ENCODE data around the gene SAFB. TPM values are rescaled to one million over a fixed set of nuclear protein-coding genes. Genes with fewer than 3 reads are reported as not detected.

The SAFB gene
- total and polyA plus RNA-seq, 2 experiments from 2014 or later = 36.5 to 49.4 TPM

GRCh38 chr19:5590151-5590864, 32.6 kb upstream of the SAFB start:
- in situ Hi-C loops (cut with MboI) = no loop called here
- no peak overlapping the region for H2AFZ ChIP-seq
- H3K4me1 ChIP-seq (ENCODE audit: insufficient read depth) = no peaks in the 10 kb centered on the region
- H3K9ac ChIP-seq = no peak overlapping the region
- no peak overlapping the region for H3K4me3 ChIP-seq
- DNase-seq = no peak
- H3K27ac ChIP-seq = no peak overlapping the region
- H3K9me2 ChIP-seq (ENCODE audit: insufficient read depth) = no peaks in the 10 kb centered on the region
- no peaks in the 10 kb centered on the region; the same call in 1 of the 2 replicates for H3K79me2 ChIP-seq (ENCODE audit: insufficient read depth)
- WGBS, 2 experiments (ENCODE audit: low coverage in 1 of 2, low lambda C conversion rate in 2 of 2, missing lambda C conversion rate in 2 of 2) = 93 to 95% methylated on average over 22 of the region's 22 CpGs
- H3K36me3 ChIP-seq (ENCODE audit: low read depth) = peaks cover 19% of the 10 kb centered on the region; the same call in 1 of the 2 replicates
- H4K20me1 ChIP-seq (ENCODE audit: insufficient read depth) = no peaks in the 10 kb centered on the region
- H3K9me3 ChIP-seq (ENCODE audit: low read depth) = no peaks in the 10 kb centered on the region
- TF ChIP-seq EZH2 (IDR thresholded peaks at IDR 0.05; ENCODE audit: insufficient read depth, poor library complexity, severe bottlenecking) (no peak), EZH2phosphoT487 (IDR thresholded peaks at IDR 0.05; ENCODE audit: insufficient read depth, low read depth) (no peak)
- H3F3A ChIP-seq (ENCODE audit: insufficient read depth) = no peaks in the 10 kb centered on the region
- no peaks in the 10 kb centered on the region for H3K27me3 ChIP-seq (replicated peaks; ENCODE audit: insufficient read depth)
- H3K4me2 ChIP-seq (ENCODE audit: unreplicated experiment) = no peak overlapping the region

GRCh38 chr19:5590865-5591154, 32.1 kb upstream of the SAFB start:
- WGBS, 2 experiments (ENCODE audit: low coverage in 1 of 2, low lambda C conversion rate in 2 of 2, missing lambda C conversion rate in 2 of 2) = 84 to 95% methylated on average over 9 of the region's 9 CpGs
- H3K79me2 ChIP-seq (ENCODE audit: insufficient read depth) = no peaks in the 10 kb centered on the region; the same call in 1 of the 2 replicates
- no peaks in the 10 kb centered on the region for H4K20me1 ChIP-seq (ENCODE audit: insufficient read depth)
- no peaks in the 10 kb centered on the region for H3K27me3 ChIP-seq (replicated peaks; ENCODE audit: insufficient read depth)
- TF ChIP-seq EZH2phosphoT487 (IDR thresholded peaks at IDR 0.05; ENCODE audit: insufficient read depth, low read depth) (no peak), EZH2 (IDR thresholded peaks at IDR 0.05; ENCODE audit: insufficient read depth, poor library complexity, severe bottlenecking) (no peak)
- no peak overlapping the region for H2AFZ ChIP-seq
- DNase-seq = no peak
- H3K9me2 ChIP-seq (ENCODE audit: insufficient read depth) = no peaks in the 10 kb centered on the region
- peaks cover 19% of the 10 kb centered on the region; the same call in 1 of the 2 replicates for H3K36me3 ChIP-seq (ENCODE audit: low read depth)
- H3K4me2 ChIP-seq (ENCODE audit: unreplicated experiment) = no peak overlapping the region
- no peaks in the 10 kb centered on the region for H3K4me1 ChIP-seq (ENCODE audit: insufficient read depth)
- H3K4me3 ChIP-seq = no peak overlapping the region
- H3F3A ChIP-seq (ENCODE audit: insufficient read depth) = no peaks in the 10 kb centered on the region
- no peaks in the 10 kb centered on the region for H3K9me3 ChIP-seq (ENCODE audit: low read depth)
- in situ Hi-C loops (cut with MboI) = no loop called here
- H3K27ac ChIP-seq = no peak overlapping the region
- H3K9ac ChIP-seq = no peak overlapping the region

GRCh38 chr19:5591476-5591875, 31.4 kb upstream of the SAFB start:
- Histone ChIP-seq H3K9me2 (ENCODE audit: insufficient read depth) (no peaks in the 10 kb centered on the region), H3K4me3 (no peak overlapping the region), H3K4me1 (ENCODE audit: insufficient read depth) (no peaks in the 10 kb centered on the region), H3K27ac (no peak overlapping the region), H3K9me3 (ENCODE audit: low read depth) (no peaks in the 10 kb centered on the region), H3K36me3 (ENCODE audit: low read depth) (peaks cover 17% of the 10 kb centered on the region; the same call in 1 of the 2 replicates), H3K9ac (no peak overlapping the region), H3F3A (ENCODE audit: insufficient read depth) (no peaks in the 10 kb centered on the region), H4K20me1 (ENCODE audit: insufficient read depth) (no peaks in the 10 kb centered on the region), H3K79me2 (ENCODE audit: insufficient read depth) (peaks cover 2% of the 10 kb centered on the region; the same call in 1 of the 2 replicates), H3K27me3 (replicated peaks; ENCODE audit: insufficient read depth) (no peaks in the 10 kb centered on the region), H3K4me2 (ENCODE audit: unreplicated experiment) (no peak overlapping the region), H2AFZ (no peak overlapping the region)
- 93% methylated on average over 17 of the region's 17 CpGs for WGBS, 2 experiments (ENCODE audit: low coverage in 1 of 2, low lambda C conversion rate in 2 of 2, missing lambda C conversion rate in 2 of 2)
- no peak for DNase-seq
- in situ Hi-C loops (cut with MboI) = no loop called here
- TF ChIP-seq EZH2phosphoT487 (IDR thresholded peaks at IDR 0.05; ENCODE audit: insufficient read depth, low read depth) = no peak
- no peak for TF ChIP-seq EZH2 (IDR thresholded peaks at IDR 0.05; ENCODE audit: insufficient read depth, poor library complexity, severe bottlenecking)

- Histone ChIP-seq H3K79me2 (ENCODE audit: insufficient read depth) (peaks cover 6% of the 10 kb centered on the region; the same call in 1 of the 2 replicates), H3K27me3 (replicated peaks; ENCODE audit: insufficient read depth) (no peaks in the 10 kb centered on the region), H2AFZ (no peak overlapping the region), H3K9me3 (ENCODE audit: low read depth) (no peaks in the 10 kb centered on the region), H3K4me3 (no peak overlapping the region), H3K27ac (no peak overlapping the region), H3K4me2 (ENCODE audit: unreplicated experiment) (no peak overlapping the region), H3K36me3 (ENCODE audit: low read depth) (peaks cover 19% of the 10 kb centered on the region; the same call in 1 of the 2 replicates), H3F3A (ENCODE audit: insufficient read depth) (no peaks in the 10 kb centered on the region), H3K4me1 (ENCODE audit: insufficient read depth) (no peaks in the 10 kb centered on the region), H3K9me2 (ENCODE audit: insufficient read depth) (no peaks in the 10 kb centered on the region), H3K9ac (no peak overlapping the region), H4K20me1 (ENCODE audit: insufficient read depth) (no peaks in the 10 kb centered on the region)
- no peak for DNase-seq
- TF ChIP-seq EZH2phosphoT487 (IDR thresholded peaks at IDR 0.05; ENCODE audit: insufficient read depth, low read depth) (no peak), EZH2 (IDR thresholded peaks at IDR 0.05; ENCODE audit: insufficient read depth, poor library complexity, severe bottlenecking) (no peak)
- in situ Hi-C loops (cut with MboI) = no loop called here
- WGBS, 2 experiments (ENCODE audit: low coverage in 1 of 2, low lambda C conversion rate in 2 of 2, missing lambda C conversion rate in 2 of 2) = 90 to 94% methylated on average over 24 of the region's 24 CpGs
Measured at GRCh38 chr19:5592531-5593342, 30.1 kb upstream of the SAFB start.
